Measurements from ENCODE around the gene HOXD10.

DNA sequence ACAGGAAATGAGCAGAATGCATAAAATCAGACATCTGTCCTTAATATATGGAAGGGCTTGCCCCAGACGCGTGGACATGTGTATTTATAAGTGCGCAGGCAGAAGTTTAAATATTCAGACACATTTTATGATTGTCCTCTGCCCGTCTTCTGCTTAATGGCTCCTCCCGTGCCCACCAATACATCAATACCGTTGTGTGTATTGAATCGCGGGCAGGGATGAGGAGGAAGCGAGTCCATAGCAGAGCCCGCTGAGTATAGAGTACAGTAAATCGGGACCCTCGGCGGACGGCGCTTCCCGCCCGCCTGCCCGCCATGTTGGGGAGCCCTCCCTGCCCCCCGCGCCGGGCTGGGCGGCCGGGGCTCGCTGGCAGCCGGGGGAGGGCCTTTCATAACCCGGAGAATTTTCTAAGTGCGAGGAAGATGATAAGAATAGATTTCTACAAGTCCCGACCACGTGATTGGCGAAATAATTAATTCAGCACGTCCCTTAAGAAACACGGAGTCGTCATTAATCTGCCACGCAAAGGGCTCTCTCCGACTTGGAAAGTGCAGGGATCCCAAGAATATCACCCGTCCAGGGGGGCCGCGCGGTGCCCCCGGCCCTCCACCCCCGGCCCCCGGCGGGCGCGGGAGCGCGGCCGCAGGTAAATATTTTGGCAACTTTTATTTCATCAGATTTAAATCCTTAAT, 40.4 kb downstream of the HOXD10 start, which contains the start of gene HOXD3:
- no peak for TF ChIP-seq CTCF (IDR thresholded peaks at IDR 0.05)
- TF ChIP-seq POLR2A (IDR thresholded peaks at IDR 0.05), result no peak
